SK-N-SH (cell line): ENCODE measurements around the gene MAPT. TPM values are rescaled to one million over a fixed set of nuclear protein-coding genes. Genes with fewer than 3 reads are reported as not detected.

Experiments
- CTCF ChIA-PET: fragments of 300-600, 350-600 bp; formaldehyde crosslinking; extraction: SDS; loops from one replicate; lab custom pipeline; 2021; lab: Yijun Ruan, JAX
- POLR2A ChIA-PET: fragments of 350-600 bp; sonication (Branson Sonifier 250); formaldehyde crosslinking; extraction: SDS; loops from one replicate; lab custom pipeline; 2020; ENCODE audit warnings: antibody characterized with exemption, inconsistent platforms; lab: Yijun Ruan, JAX
- DNase-seq: peaks from one replicate; pipeline ENCODE4 v3.0.0; 2012
- H2AFZ ChIP-seq: fragments of 200-600 bp; sonication (generic); 2 replicates; pipeline ENCODE4 v1.8.1; 2016; ENCODE audit warnings: antibody characterized with exemption, mild to moderate bottlenecking, low read depth
- H3F3A ChIP-seq: fragments of 200-600 bp; sonication (generic); replicated peaks from 2 replicates; pipeline ENCODE3; 2016; ENCODE audit warnings: antibody characterized with exemption, mild to moderate bottlenecking; ENCODE audit not compliant: insufficient read depth
- H3K27ac ChIP-seq, 2 experiments: fragments of 200-500 bp in 1 of 2; fragments of 200-600 bp in 1 of 2; sonication (Bioruptor generic) in 1 of 2; sonication (generic), shearing (Covaris generic) in 1 of 2; 2 replicates each; pipeline versions ENCODE4 v1.5.1 to v1.6.1; 2014 to 2016; ENCODE audit warnings: low read depth in 2 of 2, inconsistent platforms in 1 of 2, low read length in 1 of 2, mild to moderate bottlenecking in 1 of 2, mixed read lengths in 1 of 2
- H3K27me3 ChIP-seq: fragments of 200-600 bp; sonication (generic), shearing (Covaris generic); 2 replicates; pipeline ENCODE4 v1.6.1; 2016; ENCODE audit warnings: mixed run types; ENCODE audit not compliant: insufficient read depth
- H3K36me3 ChIP-seq, 2 experiments: fragments of 200-500 bp in 1 of 2; fragments of 200-600 bp in 1 of 2; sonication (Bioruptor generic) in 1 of 2; sonication (generic) in 1 of 2; replicated peaks in 1 of 2; 2 replicates each; pipeline versions ENCODE3 to v1.5.1; 2014 to 2016; ENCODE audit warnings: low read length in 1 of 2, mild to moderate bottlenecking in 1 of 2; ENCODE audit not compliant: insufficient read depth in 2 of 2, control insufficient read depth in 1 of 2
- H3K4me1 ChIP-seq, 2 experiments: fragments of 200-500 bp in 1 of 2; fragments of 200-600 bp in 1 of 2; sonication (Bioruptor generic) in 1 of 2; sonication (generic), shearing (Covaris generic) in 1 of 2; 2 replicates each; pipeline versions ENCODE4 v1.5.1 to v1.6.1; 2014 to 2016; ENCODE audit warnings: low read depth in 1 of 2, low read length in 1 of 2, mixed run types in 1 of 2; ENCODE audit not compliant: insufficient read depth in 2 of 2, control insufficient read depth in 1 of 2
- H3K4me2 ChIP-seq: fragments of 200-600 bp; sonication (generic), shearing (Covaris generic); 2 replicates; pipeline ENCODE4 v1.6.1; 2017; ENCODE audit warnings: mixed run types
- H3K4me3 ChIP-seq, 2 experiments: fragments of 200-500 bp in 1 of 2; fragments of 200-600 bp in 1 of 2; sonication (Bioruptor generic) in 1 of 2; sonication (generic), shearing (Covaris generic) in 1 of 2; 2 replicates each; pipeline versions ENCODE4 v1.5.1 to v1.8.1; 2014 to 2016; ENCODE audit warnings: low read depth in 2 of 2, inconsistent platforms in 1 of 2, low read length in 1 of 2, mild to moderate bottlenecking in 1 of 2, mixed read lengths in 1 of 2, moderate library complexity in 1 of 2
- H3K79me2 ChIP-seq: fragments of 200-600 bp; sonication (generic); 2 replicates; pipeline ENCODE4 v1.8.1; 2017; ENCODE audit warnings: mild to moderate bottlenecking; ENCODE audit not compliant: insufficient read depth
- H3K9ac ChIP-seq: fragments of 200-600 bp; sonication (generic); 2 replicates; pipeline ENCODE4 v1.6.1; 2017; ENCODE audit warnings: mixed run types
- H3K9me2 ChIP-seq: fragments of 200-600 bp; sonication (generic); 2 replicates; pipeline ENCODE4 v1.6.1; 2017; ENCODE audit warnings: mixed run types
- H3K9me3 ChIP-seq: fragments of 200-600 bp; sonication (generic); 2 replicates; pipeline ENCODE4 v1.6.1; 2017; ENCODE audit warnings: mixed run types, mild to moderate bottlenecking, moderate library complexity
- H4K20me1 ChIP-seq: fragments of 200-600 bp; sonication (generic); 2 replicates; pipeline ENCODE4 v1.6.1; 2017; ENCODE audit warnings: mild to moderate bottlenecking, mixed run types; ENCODE audit not compliant: insufficient read depth
- CTCF ChIP-seq: fragments of 200-600 bp; sonication (generic); IDR thresholded peaks from 2 replicates; pipeline ENCODE4 v1.6.1; 2017; ENCODE audit warnings: antibody characterized with exemption, mild to moderate bottlenecking, moderate library complexity
- ELF1 ChIP-seq: IDR thresholded peaks from 2 replicates; pipeline ENCODE4 v1.4.0; 2012
- EP300 ChIP-seq, 2 experiments: IDR thresholded peaks; 2 replicates each; pipeline versions ENCODE4 v1.4.0 to v1.6.1; 2012; ENCODE audit warnings: borderline replicate concordance in 1 of 2, low read depth in 1 of 2, low read length in 1 of 2
- FOSL2 ChIP-seq: IDR thresholded peaks from 2 replicates; pipeline ENCODE4 v1.4.0; 2012; ENCODE audit warnings: low read depth, mild to moderate bottlenecking, moderate library complexity, borderline replicate concordance
- FOXJ3 ChIP-seq: sonication (generic); formaldehyde crosslinking; IDR thresholded peaks from 2 replicates; pipeline ENCODE4 v1.5.1; 2020; ENCODE audit warnings: mild to moderate bottlenecking, missing genetic modification reagents
- JUND ChIP-seq: IDR thresholded peaks from 2 replicates; pipeline ENCODE4 v1.4.0; 2012
- MEF2A ChIP-seq: IDR thresholded peaks from 2 replicates; pipeline ENCODE4 v1.4.0; 2012; ENCODE audit warnings: low read depth, borderline replicate concordance
- MXI1 ChIP-seq: IDR thresholded peaks from 2 replicates; pipeline ENCODE4 v1.6.1; 2012; ENCODE audit warnings: mild to moderate bottlenecking, low read depth, low read length, improper control_type of control experiment
- RAD21 ChIP-seq: IDR thresholded peaks from 2 replicates; pipeline ENCODE4 v1.6.1; 2012; ENCODE audit warnings: mild to moderate bottlenecking, low read length
- RCOR1 ChIP-seq: fragments of 150-350 bp; IDR thresholded peaks from 2 replicates; pipeline ENCODE4 v1.6.1; 2017; ENCODE audit warnings: antibody characterized with exemption, low read length
- SMC3 ChIP-seq: IDR thresholded peaks from 2 replicates; pipeline ENCODE4 v1.6.1; 2012; ENCODE audit warnings: low read depth, low read length, improper control_type of control experiment
- TAF1 ChIP-seq: IDR thresholded peaks from 2 replicates; pipeline ENCODE4 v1.6.1; 2012; ENCODE audit warnings: low read depth, mild to moderate bottlenecking, low read length, moderate library complexity, borderline replicate concordance
- TCF12 ChIP-seq: IDR thresholded peaks from 2 replicates; pipeline ENCODE4 v1.4.0; 2012
- WGBS: methylation state at CpG from one replicate; pipeline ENCODE4 v1.1.6; 2017; ENCODE audit warnings: low lambda C conversion rate; 5-methylcytosine and 5-hydroxymethylcytosine counted together
- polyA plus RNA-seq, 3 experiments: library from polyadenylated mRNA; depleted of rRNA; stranded (reverse); fragments of >200 nt; gene quantifications; 2 replicates each; pipeline ENCODE4 v1.2.3, GENCODE V29; 2012
- TF ChIP-seq, protein P1 (sequence below): fragments of 150-350 bp; IDR thresholded peaks from 2 replicates; pipeline ENCODE4 v1.6.1; 2017; ENCODE audit warnings: antibody characterized with exemption, low read length, low read depth, borderline replicate concordance
- TF ChIP-seq, protein P2 (sequence below): IDR thresholded peaks from 2 replicates; pipeline ENCODE4 v1.6.1; 2012; ENCODE audit warnings: mild to moderate bottlenecking, low read depth, low read length, moderate library complexity

Gene MAPT
- polyA plus RNA-seq, 1 of the 3 experiments (the other 2 are of a cell fraction) = 0.74 TPM

GRCh38 chr17:45852535-45853297, 41.6 kb upstream of the MAPT start (continued):
- TF ChIP-seq, protein P1, sequence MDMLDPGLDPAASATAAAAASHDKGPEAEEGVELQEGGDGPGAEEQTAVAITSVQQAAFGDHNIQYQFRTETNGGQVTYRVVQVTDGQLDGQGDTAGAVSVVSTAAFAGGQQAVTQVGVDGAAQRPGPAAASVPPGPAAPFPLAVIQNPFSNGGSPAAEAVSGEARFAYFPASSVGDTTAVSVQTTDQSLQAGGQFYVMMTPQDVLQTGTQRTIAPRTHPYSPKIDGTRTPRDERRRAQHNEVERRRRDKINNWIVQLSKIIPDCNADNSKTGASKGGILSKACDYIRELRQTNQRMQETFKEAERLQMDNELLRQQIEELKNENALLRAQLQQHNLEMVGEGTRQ = no peak
- TF ChIP-seq TAF1 (no peak), MEF2A (no peak), CTCF (peak; percentile 100), SMC3 (peak; percentile 76), ELF1 (peak; percentile 8; the same call in 1 of the 2 replicates), FOSL2 (no peak), TCF12 (no peak), RAD21 (peak; percentile 97)
- TF ChIP-seq, protein P2, sequence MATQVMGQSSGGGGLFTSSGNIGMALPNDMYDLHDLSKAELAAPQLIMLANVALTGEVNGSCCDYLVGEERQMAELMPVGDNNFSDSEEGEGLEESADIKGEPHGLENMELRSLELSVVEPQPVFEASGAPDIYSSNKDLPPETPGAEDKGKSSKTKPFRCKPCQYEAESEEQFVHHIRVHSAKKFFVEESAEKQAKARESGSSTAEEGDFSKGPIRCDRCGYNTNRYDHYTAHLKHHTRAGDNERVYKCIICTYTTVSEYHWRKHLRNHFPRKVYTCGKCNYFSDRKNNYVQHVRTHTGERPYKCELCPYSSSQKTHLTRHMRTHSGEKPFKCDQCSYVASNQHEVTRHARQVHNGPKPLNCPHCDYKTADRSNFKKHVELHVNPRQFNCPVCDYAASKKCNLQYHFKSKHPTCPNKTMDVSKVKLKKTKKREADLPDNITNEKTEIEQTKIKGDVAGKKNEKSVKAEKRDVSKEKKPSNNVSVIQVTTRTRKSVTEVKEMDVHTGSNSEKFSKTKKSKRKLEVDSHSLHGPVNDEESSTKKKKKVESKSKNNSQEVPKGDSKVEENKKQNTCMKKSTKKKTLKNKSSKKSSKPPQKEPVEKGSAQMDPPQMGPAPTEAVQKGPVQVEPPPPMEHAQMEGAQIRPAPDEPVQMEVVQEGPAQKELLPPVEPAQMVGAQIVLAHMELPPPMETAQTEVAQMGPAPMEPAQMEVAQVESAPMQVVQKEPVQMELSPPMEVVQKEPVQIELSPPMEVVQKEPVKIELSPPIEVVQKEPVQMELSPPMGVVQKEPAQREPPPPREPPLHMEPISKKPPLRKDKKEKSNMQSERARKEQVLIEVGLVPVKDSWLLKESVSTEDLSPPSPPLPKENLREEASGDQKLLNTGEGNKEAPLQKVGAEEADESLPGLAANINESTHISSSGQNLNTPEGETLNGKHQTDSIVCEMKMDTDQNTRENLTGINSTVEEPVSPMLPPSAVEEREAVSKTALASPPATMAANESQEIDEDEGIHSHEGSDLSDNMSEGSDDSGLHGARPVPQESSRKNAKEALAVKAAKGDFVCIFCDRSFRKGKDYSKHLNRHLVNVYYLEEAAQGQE = 0 out of 2 replicates have a peak, but pooled peaks have one; percentile 17

- Histone ChIP-seq H3K4me3 (no peak overlapping the region), H3K36me3 (no peaks in the 10 kb centered on the region), H3K9ac (no peak overlapping the region), H3K27ac (no peak overlapping the region), H3K9me2 (no peaks in the 10 kb centered on the region), H4K20me1 (no peaks in the 10 kb centered on the region), H3K27me3 (peaks cover 6% of the 10 kb centered on the region; the same call in 1 of the 2 replicates), H3K9me3 (no peaks in the 10 kb centered on the region), H3K4me2 (no peak overlapping the region), H3K79me2 (no peaks in the 10 kb centered on the region), H2AFZ (no peak overlapping the region), H3K4me1 (peaks cover 0 to 5% of the 10 kb centered on the region in 2 experiments; a peak in 1 of 4 replicates), H3F3A (no peaks in the 10 kb centered on the region)
- TF ChIP-seq EP300 (IDR thresholded peaks at IDR 0.05; ENCODE audit: borderline replicate concordance in 1 of 2, low read depth in 1 of 2, low read length in 1 of 2) (no peak), MXI1 (no peak), RCOR1 (no peak), JUND (no peak), FOXJ3 (no peak), RAD21 (no peak)
- ChIA-PET POLR2A (no interaction called here), CTCF (interaction anchor here (0.9 to 3.0 kb wide), 4 partner anchors 22 to 80 kb away, joined by 3 to 9 read pairs (median 4); no protein-coding TSS in a partner anchor)
- DNase-seq = no peak
- WGBS = 70% methylated on average over 9 of the region's 9 CpGs
Observed at GRCh38 chr17:45854209-45854608, 40.1 kb upstream of the MAPT start.
